ENCODE measurements around the gene NOC4L. TPM values are rescaled to one million over a fixed set of nuclear protein-coding genes. Genes with fewer than 3 reads are reported as not detected.

Gene NOC4L
- total RNA-seq, 1 donor from 2014 or later = 16.5 TPM

- H3K27ac Mint-ChIP-seq (ENCODE audit: unreplicated experiment) = no peak overlapping the region
- no peaks in the 10 kb centered on the region for H4K20me1 ChIP-seq (ENCODE audit: insufficient read depth, low read length)
- peaks cover 3% of the 10 kb centered on the region for H3K9me3 ChIP-seq (ENCODE audit: insufficient read depth, low read depth, low read length)
- H3K27me3 Mint-ChIP-seq (ENCODE audit: low read depth, unreplicated experiment) = no peaks in the 10 kb centered on the region
- H2AFZ ChIP-seq (ENCODE audit: low read depth, low read length) = no peak overlapping the region
- H3K4me1 Mint-ChIP-seq (ENCODE audit: low read depth, unreplicated experiment) = peaks cover under 1% of the 10 kb centered on the region
- H3K27me3 ChIP-seq (ENCODE audit: insufficient read depth, low read length) = no peaks in the 10 kb centered on the region
- peaks cover 37% of the 10 kb centered on the region for H3K36me3 Mint-ChIP-seq (ENCODE audit: low read depth, unreplicated experiment)
- H3K9ac ChIP-seq (ENCODE audit: low read length) = no peak overlapping the region
- DNase-seq (ENCODE audit: low read depth) (no peak), FAIRE-seq (no peak)
- H3K4me1 ChIP-seq (ENCODE audit: insufficient read depth, low read length) = no peaks in the 10 kb centered on the region
- no peak overlapping the region for H3K4me2 ChIP-seq (ENCODE audit: low read length)
- TF ChIP-seq CTCF (IDR thresholded peaks at IDR 0.05; ENCODE audit: insufficient read depth, low read depth, low read length) (no peak), EZH2 (IDR thresholded peaks at IDR 0.05; ENCODE audit: insufficient read depth, low read length) (no peak)
- peaks cover 14% of the 10 kb centered on the region for H3K36me3 ChIP-seq (ENCODE audit: insufficient read depth, low read length)
- H3K4me3 Mint-ChIP-seq (ENCODE audit: unreplicated experiment) = no peak overlapping the region
- peaks cover 17% of the 10 kb centered on the region for H3K9me3 Mint-ChIP-seq (ENCODE audit: unreplicated experiment)
- no peak overlapping the region for H3K27ac ChIP-seq (ENCODE audit: low read depth, low read length)
- H3K4me3 ChIP-seq (ENCODE audit: insufficient read depth, low read depth, low read length) = no peak overlapping the region
- H3K79me2 ChIP-seq (ENCODE audit: insufficient read depth, low read length) = no peaks in the 10 kb centered on the region
Observed at GRCh38 chr12:132131952-132132351, 12.3 kb upstream of the NOC4L start.

DNA sequence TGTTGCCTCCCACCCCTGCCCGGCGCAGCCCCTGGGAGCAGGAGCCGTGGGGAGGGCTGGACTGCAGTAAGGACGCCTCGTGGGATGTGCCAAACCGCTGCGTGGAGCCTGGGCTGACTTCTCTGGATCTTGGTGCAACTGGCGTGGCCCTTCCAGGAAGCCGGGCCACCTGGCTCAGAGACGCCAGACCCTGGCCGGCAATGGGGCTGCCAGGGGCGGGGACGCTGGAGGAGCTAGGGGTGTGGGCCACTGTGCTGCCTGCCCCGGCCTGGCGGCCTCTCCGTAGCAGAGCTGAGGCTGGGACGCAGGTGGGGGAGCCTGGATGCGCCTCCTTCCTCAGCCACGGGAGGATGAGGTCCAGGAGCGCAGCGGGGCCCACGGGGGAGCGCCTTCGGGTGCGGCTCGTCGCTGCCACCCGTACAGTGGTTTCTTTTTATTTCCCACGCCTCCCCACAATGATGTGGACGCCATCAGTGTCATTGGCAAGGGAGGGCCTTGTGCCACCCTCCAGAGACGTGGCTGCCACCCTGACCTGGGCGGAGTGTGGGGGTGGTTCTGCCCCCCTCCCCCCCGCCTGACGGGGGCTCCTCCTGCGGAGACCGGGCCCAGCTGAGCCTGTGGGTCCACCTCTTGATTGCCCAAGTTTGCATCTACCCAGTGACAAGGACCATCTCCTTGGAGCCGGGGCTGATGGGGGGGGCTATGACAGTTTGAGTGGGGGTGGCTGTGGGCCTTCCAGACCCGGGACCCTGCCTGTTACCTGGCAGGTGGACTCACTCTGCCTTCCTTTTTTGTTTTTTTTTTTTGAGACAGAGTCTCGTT, 11.4 kb upstream of the NOC4L start:
- peaks cover 31% of the 10 kb centered on the region for H3K36me3 Mint-ChIP-seq (ENCODE audit: low read depth, unreplicated experiment)
- H3K4me1 Mint-ChIP-seq (ENCODE audit: low read depth, unreplicated experiment) = peaks cover 7% of the 10 kb centered on the region
- H3K27ac ChIP-seq (ENCODE audit: low read depth, low read length) = no peak overlapping the region
- no peaks in the 10 kb centered on the region for H3K79me2 ChIP-seq (ENCODE audit: insufficient read depth, low read length)
- H3K9me3 Mint-ChIP-seq (ENCODE audit: unreplicated experiment) = peaks cover 12% of the 10 kb centered on the region
- H3K4me1 ChIP-seq (ENCODE audit: insufficient read depth, low read length) = peaks cover 4% of the 10 kb centered on the region
- H3K27me3 Mint-ChIP-seq (ENCODE audit: low read depth, unreplicated experiment) = no peaks in the 10 kb centered on the region
- peaks cover 7% of the 10 kb centered on the region for H3K36me3 ChIP-seq (ENCODE audit: insufficient read depth, low read length)
- FAIRE-seq = no peak
- no peak for DNase-seq (ENCODE audit: low read depth)
- H3K27me3 ChIP-seq (ENCODE audit: insufficient read depth, low read length) = no peaks in the 10 kb centered on the region
- TF ChIP-seq CTCF (IDR thresholded peaks at IDR 0.05; ENCODE audit: insufficient read depth, low read depth, low read length) = no peak
- H4K20me1 ChIP-seq (ENCODE audit: insufficient read depth, low read length) = no peaks in the 10 kb centered on the region
- H3K9me3 ChIP-seq (ENCODE audit: insufficient read depth, low read depth, low read length) = no peaks in the 10 kb centered on the region
- H3K9ac ChIP-seq (ENCODE audit: low read length) = no peak overlapping the region
- H3K4me2 ChIP-seq (ENCODE audit: low read length) = no peak overlapping the region
- no peak overlapping the region for H3K4me3 ChIP-seq (ENCODE audit: insufficient read depth, low read depth, low read length)
- no peak overlapping the region for H2AFZ ChIP-seq (ENCODE audit: low read depth, low read length)
- H3K27ac Mint-ChIP-seq (ENCODE audit: unreplicated experiment) = no peak overlapping the region
- H3K4me3 Mint-ChIP-seq (ENCODE audit: unreplicated experiment) = no peak overlapping the region
